CD4-positive, alpha-beta T cell treated with Interleukin-15 for 1 hour (primary cell): Measurements from ENCODE around the gene NOSIP.

Source experiments
- DNase-seq: peaks from one replicate; pipeline ENCODE4 v3.0.0-alpha.2; 2020

Gene NOSIP

GRCh38 chr19:49594993-49595818 is 14.8 kb upstream of the NOSIP start:
- DNase-seq = no peak

- DNase-seq = no peak
Observed at GRCh38 chr19:49594157-49594992, 14.0 kb upstream of the NOSIP start.

- DNase-seq = peak; percentile 92
Observed at GRCh38 chr19:49593233-49594113, 13.1 kb upstream of the NOSIP start.

- no peak for DNase-seq
Observed at GRCh38 chr19:49592486-49593232, 12.3 kb upstream of the NOSIP start.

- DNase-seq = no peak
Observed at GRCh38 chr19:49591731-49592485, 11.6 kb upstream of the NOSIP start.

GRCh38 chr19:49590971-49591730 is 10.8 kb upstream of the NOSIP start, which contains the start of gene PRR12:
PRR12 (plus strand) TSS chr19:49591182; CDS start chr19:49591655, 473 bp downstream.
- peak; percentile 78 for DNase-seq

GRCh38 chr19:49590071-49590970 is 10.0 kb upstream of the NOSIP start:
- peak; percentile 99 for DNase-seq

- DNase-seq = no peak
Observed at GRCh38 chr19:49589502-49589905, 9.1 kb upstream of the NOSIP start.

GRCh38 chr19:49588365-49589122 is 8.2 kb upstream of the NOSIP start:
- no peak for DNase-seq

GRCh38 chr19:49587227-49587626 is 6.9 kb upstream of the NOSIP start:
- no peak for DNase-seq

GRCh38 chr19:49585023-49585422 is 4.7 kb upstream of the NOSIP start:
- no peak for DNase-seq

- no peak for DNase-seq
Observed at GRCh38 chr19:49583239-49583638, 2.9 kb upstream of the NOSIP start.

GRCh38 chr19:49581007-49581508 is 702 bp upstream of the NOSIP start, which contains the start of gene PRRG2:
PRRG2 (plus strand) TSS chr19:49581316; CDS start chr19:49583220, 1,904 bp downstream.
- no peak for DNase-seq

GRCh38 chr19:49579947-49580263 is 451 bp downstream of the NOSIP start:
- no peak for DNase-seq

GRCh38 chr19:49579193-49579592 is 1.2 kb downstream of the NOSIP start:
- DNase-seq = no peak

- no peak for DNase-seq
Observed at GRCh38 chr19:49574206-49574755, 6.1 kb downstream of the NOSIP start.

- DNase-seq = no peak
Observed at GRCh38 chr19:49573425-49573824, 6.9 kb downstream of the NOSIP start.

- no peak for DNase-seq
Observed at GRCh38 chr19:49573009-49573408, 7.3 kb downstream of the NOSIP start.
